IPS-15b (cell line): ENCODE results near the gene SLC4A1.

Experiments used
- H3K27me3 ChIP-seq: one replicate; pipeline ENCODE4 v1.6.1; 2013; ENCODE audit warnings: low read length; ENCODE audit not compliant: control insufficient read depth, insufficient read depth
- H3K36me3 ChIP-seq: one replicate; pipeline ENCODE4 v1.6.1; 2013; ENCODE audit warnings: low read length; ENCODE audit not compliant: control insufficient read depth, insufficient read depth
- H3K4me1 ChIP-seq: one replicate; pipeline ENCODE4 v1.6.1; 2013; ENCODE audit warnings: mild to moderate bottlenecking, low read length; ENCODE audit not compliant: control insufficient read depth, insufficient read depth
- H3K4me3 ChIP-seq: one replicate; pipeline ENCODE4 v1.5.1; 2013; ENCODE audit warnings: low read depth, low read length
- H3K9ac ChIP-seq: one replicate; pipeline ENCODE4 v1.6.1; 2013; ENCODE audit warnings: low read depth, mild to moderate bottlenecking, low read length
- H3K9me3 ChIP-seq: one replicate; pipeline ENCODE4 v1.6.1; 2013; ENCODE audit warnings: mild to moderate bottlenecking, low read length; ENCODE audit not compliant: control insufficient read depth, insufficient read depth

The SLC4A1 gene

GRCh38 chr17:44266402-44267164, 1.4 kb downstream of the SLC4A1 start:
- H3K9ac ChIP-seq, result no peak overlapping the region
- no peaks in the 10 kb centered on the region for H3K36me3 ChIP-seq
- H3K27me3 ChIP-seq, result no peaks in the 10 kb centered on the region
- H3K4me3 ChIP-seq, result no peak overlapping the region
- H3K9me3 ChIP-seq, result no peaks in the 10 kb centered on the region
- no peaks in the 10 kb centered on the region for H3K4me1 ChIP-seq

GRCh38 chr17:44263345-44263902, 4.5 kb downstream of the SLC4A1 start:
- Histone ChIP-seq H3K36me3 (no peaks in the 10 kb centered on the region), H3K9ac (no peak overlapping the region), H3K4me3 (no peak overlapping the region), H3K27me3 (no peaks in the 10 kb centered on the region), H3K9me3 (no peaks in the 10 kb centered on the region), H3K4me1 (no peaks in the 10 kb centered on the region)

GRCh38 chr17:44262654-44263225, 5.2 kb downstream of the SLC4A1 start:
- Histone ChIP-seq H3K4me1 (no peaks in the 10 kb centered on the region), H3K27me3 (no peaks in the 10 kb centered on the region), H3K9me3 (no peaks in the 10 kb centered on the region), H3K9ac (no peak overlapping the region), H3K36me3 (no peaks in the 10 kb centered on the region), H3K4me3 (no peak overlapping the region)

- H3K27me3 ChIP-seq, result no peaks in the 10 kb centered on the region
- H3K9ac ChIP-seq, result no peak overlapping the region
- no peaks in the 10 kb centered on the region for H3K9me3 ChIP-seq
- no peaks in the 10 kb centered on the region for H3K36me3 ChIP-seq
- H3K4me3 ChIP-seq, result no peak overlapping the region
- no peaks in the 10 kb centered on the region for H3K4me1 ChIP-seq
These were observed 7.6 kb downstream of the SLC4A1 start for GRCh38 chr17:44260296-44260695.

GRCh38 chr17:44258811-44259351, 9.1 kb downstream of the SLC4A1 start:
- no peaks in the 10 kb centered on the region for H3K9me3 ChIP-seq
- no peak overlapping the region for H3K9ac ChIP-seq
- H3K4me1 ChIP-seq, result no peaks in the 10 kb centered on the region
- H3K36me3 ChIP-seq, result no peaks in the 10 kb centered on the region
- no peak overlapping the region for H3K4me3 ChIP-seq
- H3K27me3 ChIP-seq, result no peaks in the 10 kb centered on the region

- Histone ChIP-seq H3K4me1 (no peaks in the 10 kb centered on the region), H3K36me3 (no peaks in the 10 kb centered on the region), H3K9ac (no peak overlapping the region), H3K27me3 (no peaks in the 10 kb centered on the region), H3K4me3 (no peak overlapping the region), H3K9me3 (no peaks in the 10 kb centered on the region)
These were observed 9.8 kb downstream of the SLC4A1 start for GRCh38 chr17:44257815-44258760.

GRCh38 chr17:44256671-44257070, 11.3 kb downstream of the SLC4A1 start:
- Histone ChIP-seq H3K27me3 (no peaks in the 10 kb centered on the region), H3K36me3 (no peaks in the 10 kb centered on the region)

GRCh38 chr17:44255915-44256314, 12.0 kb downstream of the SLC4A1 start:
- Histone ChIP-seq H3K36me3 (no peaks in the 10 kb centered on the region), H3K4me1 (no peaks in the 10 kb centered on the region), H3K9me3 (no peaks in the 10 kb centered on the region), H3K4me3 (no peak overlapping the region), H3K9ac (no peak overlapping the region), H3K27me3 (no peaks in the 10 kb centered on the region)

More at GRCh38 chr17:44256671-44257070, 11.3 kb downstream of the SLC4A1 start:
- Histone ChIP-seq H3K4me3 (no peak overlapping the region), H3K4me1 (no peaks in the 10 kb centered on the region), H3K9ac (no peak overlapping the region), H3K9me3 (no peaks in the 10 kb centered on the region)

- Histone ChIP-seq H3K9me3 (no peaks in the 10 kb centered on the region), H3K9ac (no peak overlapping the region), H3K36me3 (no peaks in the 10 kb centered on the region), H3K4me1 (no peaks in the 10 kb centered on the region), H3K27me3 (no peaks in the 10 kb centered on the region), H3K4me3 (no peak overlapping the region)
These were observed 13.4 kb downstream of the SLC4A1 start for GRCh38 chr17:44254361-44255095.

GRCh38 chr17:44253006-44253405, 14.9 kb downstream of the SLC4A1 start:
- H3K9ac ChIP-seq, result no peak overlapping the region
- H3K4me1 ChIP-seq, result no peaks in the 10 kb centered on the region
- no peaks in the 10 kb centered on the region for H3K9me3 ChIP-seq
- no peaks in the 10 kb centered on the region for H3K27me3 ChIP-seq
- no peaks in the 10 kb centered on the region for H3K36me3 ChIP-seq
- H3K4me3 ChIP-seq, result no peak overlapping the region

GRCh38 chr17:44251062-44251461, 16.9 kb downstream of the SLC4A1 start:
- Histone ChIP-seq H3K27me3 (no peaks in the 10 kb centered on the region), H3K9me3 (no peaks in the 10 kb centered on the region), H3K36me3 (no peaks in the 10 kb centered on the region), H3K4me3 (no peak overlapping the region), H3K9ac (no peak overlapping the region), H3K4me1 (no peaks in the 10 kb centered on the region)
